GM12872 (cell line): ENCODE data around the gene KDM1B.

ENCODE experiments used
- CTCF ChIP-seq: IDR thresholded peaks from 3 replicates; pipeline ENCODE4 v1.5.1; 2011; ENCODE audit warnings: low read depth, mild to moderate bottlenecking, low read length, moderate library complexity; ENCODE audit not compliant: insufficient read depth

The KDM1B gene

DNA sequence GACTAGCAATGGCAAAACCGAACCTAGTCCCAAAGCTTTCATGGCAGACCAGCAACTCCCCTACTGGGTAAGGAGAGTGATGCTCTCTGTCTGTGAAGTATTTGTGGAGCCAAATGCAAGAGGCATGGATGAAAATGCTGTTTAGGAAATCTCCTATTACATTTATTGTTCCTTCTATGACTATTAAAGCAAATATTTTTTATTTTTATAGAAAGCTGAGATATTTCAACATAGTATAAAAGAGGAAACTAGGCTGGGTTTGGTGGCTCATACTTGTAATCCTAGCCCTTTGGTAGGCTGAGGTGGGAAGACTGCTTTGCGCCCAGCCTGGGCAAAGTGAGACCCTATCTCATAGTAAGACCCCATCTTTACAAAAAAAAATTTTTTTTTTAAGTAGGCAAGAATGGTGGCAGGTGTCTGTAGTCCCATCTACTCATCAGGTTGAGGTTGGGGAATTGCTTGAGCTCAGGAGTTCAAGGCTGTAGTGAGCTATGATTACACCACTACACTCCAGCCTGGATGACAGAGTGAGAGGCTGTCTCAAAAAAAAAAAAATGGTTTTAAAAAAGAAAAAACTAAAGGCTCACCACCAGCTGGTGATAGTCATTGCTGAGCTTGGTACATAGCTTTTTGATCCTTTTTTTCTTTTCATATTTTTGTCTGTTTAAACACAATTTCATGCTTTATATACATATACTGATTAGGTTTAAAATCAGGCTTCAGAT is 11.3 kb downstream of the KDM1B start:
- no peak for TF ChIP-seq CTCF

DNA sequence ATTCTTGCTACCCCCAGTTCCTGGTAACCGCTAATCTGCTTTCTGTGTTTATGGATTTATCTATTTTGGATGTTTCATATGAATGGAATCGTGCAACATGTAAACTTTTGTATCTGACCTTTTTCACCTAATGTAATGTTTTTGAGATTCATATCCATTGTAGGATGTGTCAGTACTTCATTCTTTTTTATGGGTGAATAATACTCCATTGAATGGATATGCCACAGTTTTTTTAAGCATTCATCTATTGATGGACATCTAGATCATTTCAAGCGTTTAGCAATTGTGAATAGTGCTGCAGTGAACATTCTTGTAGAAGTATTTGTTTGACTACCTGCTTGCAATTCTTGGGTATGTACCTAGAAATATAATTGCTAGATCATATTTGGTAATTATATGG is 13.0 kb downstream of the KDM1B start:
- no peak for TF ChIP-seq CTCF

DNA sequence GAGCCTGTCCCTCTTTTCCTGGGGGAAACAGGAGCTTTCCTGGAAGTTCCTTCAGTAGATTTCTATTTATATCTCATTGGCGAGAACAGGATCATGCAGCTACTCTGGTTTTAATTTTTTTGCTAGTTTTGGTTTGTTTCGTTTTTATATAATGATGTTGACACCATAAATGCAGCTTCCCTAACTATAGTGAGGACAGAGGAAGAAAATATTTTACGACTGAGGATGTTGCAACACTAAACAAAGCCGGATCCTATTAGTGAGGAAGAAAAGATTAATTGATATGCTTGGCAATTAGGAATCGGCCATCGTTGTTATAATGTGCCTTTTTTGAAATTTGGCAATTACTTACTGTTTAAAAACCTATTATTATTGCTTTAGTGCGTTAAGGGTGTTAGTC is 16.6 kb downstream of the KDM1B start:
- TF ChIP-seq CTCF, result no peak

- TF ChIP-seq CTCF, result no peak
These were observed 22.2 kb downstream of the KDM1B start for GRCh38 chr6:18177286-18177965.

DNA sequence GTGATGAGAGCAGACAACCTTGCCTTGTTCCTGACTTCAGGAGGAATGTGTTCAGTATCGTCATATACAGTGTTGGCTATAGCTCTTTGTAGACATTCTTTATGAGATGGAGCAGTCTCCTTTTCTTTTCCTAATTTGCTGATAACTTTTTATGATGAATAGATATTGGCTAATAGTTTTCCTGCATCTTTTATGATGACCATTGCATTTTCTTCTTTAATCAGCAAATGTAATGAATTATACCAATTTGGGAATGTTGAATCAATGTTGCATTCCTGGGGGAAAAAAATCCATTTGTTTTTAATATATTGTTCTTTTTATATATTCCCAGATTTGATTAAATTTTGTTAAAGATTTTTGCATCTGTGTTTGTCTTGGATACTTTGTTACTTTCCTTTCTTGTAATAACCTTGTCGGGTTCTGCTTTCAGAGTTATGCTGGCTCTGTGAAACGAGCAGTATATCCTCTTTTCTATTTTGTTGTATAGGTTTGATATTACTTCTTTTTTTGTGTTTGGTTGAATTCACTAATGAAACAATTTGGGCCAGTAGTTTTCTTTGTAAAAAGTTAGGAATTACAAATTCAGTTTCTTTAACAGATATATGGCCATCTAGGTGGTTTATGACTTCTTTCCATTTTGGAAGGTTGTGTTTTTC is 23.9 kb downstream of the KDM1B start:
- TF ChIP-seq CTCF, result no peak

DNA sequence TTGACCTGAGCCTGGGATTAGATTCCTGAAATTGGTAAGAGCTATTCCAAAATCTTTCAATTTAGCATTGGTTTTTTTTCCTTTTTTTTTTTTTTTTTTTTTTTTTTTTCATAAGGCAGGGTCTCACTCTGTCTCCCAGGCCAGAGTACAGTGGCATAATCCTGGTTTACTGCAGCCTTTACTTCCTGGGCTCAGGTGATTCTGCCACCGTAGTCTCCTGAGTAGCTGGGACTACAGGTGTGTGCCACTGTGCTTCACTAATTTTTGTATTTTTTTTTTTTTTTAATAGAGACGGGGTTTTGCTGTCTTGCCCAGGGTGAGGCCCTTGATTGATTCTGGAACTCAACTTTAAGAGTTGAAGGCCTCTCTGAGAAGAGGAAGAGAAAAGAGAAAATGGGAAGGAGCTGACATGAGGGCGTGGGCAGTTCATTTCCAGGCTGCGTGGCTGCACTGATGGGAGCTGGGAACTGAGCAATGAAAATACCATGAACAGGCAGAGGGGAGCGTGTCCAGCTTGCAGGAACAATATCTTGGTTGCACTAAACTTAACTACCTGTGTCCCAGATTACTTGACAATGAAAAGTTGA is 24.6 kb downstream of the KDM1B start:
- TF ChIP-seq CTCF, result no peak

GRCh38 chr6:18182568-18182967 is 27.3 kb downstream of the KDM1B start:
- TF ChIP-seq CTCF, result no peak
